GM18499 (cell line): ENCODE results near the gene CNNM1.

Source experiments
- ATAC-seq: cut with Tn5 transposase; IDR thresholded peaks from one replicate; pipeline ENCODE4 v1.9.1; 2021; ENCODE audit warnings: moderate number of reproducible peaks; ENCODE audit not compliant: insufficient read depth, unreplicated experiment

CNNM1 gene

GRCh38 chr10:99410146-99410545 lies 81.0 kb downstream of the CNNM1 start:
- no peak for ATAC-seq

DNA sequence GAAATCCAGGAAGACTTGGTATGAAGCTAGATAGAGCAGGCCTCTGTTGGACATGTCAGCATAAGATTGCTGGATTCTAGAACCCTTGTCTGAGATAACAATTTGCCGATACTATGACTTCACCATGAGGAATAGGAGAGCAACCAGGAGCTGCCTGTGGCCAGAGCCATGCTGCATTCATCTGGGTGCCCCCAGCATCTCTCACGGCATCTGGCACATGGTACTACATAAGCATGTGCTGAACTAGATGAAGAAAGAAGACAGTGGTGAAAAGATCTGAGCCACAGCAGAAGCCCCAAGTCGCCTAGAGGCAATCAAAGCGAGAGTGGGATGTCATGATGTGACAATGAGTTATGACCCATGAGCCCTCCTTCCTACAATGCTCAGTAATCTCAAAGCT lies 81.7 kb downstream of the CNNM1 start:
- no peak for ATAC-seq

DNA sequence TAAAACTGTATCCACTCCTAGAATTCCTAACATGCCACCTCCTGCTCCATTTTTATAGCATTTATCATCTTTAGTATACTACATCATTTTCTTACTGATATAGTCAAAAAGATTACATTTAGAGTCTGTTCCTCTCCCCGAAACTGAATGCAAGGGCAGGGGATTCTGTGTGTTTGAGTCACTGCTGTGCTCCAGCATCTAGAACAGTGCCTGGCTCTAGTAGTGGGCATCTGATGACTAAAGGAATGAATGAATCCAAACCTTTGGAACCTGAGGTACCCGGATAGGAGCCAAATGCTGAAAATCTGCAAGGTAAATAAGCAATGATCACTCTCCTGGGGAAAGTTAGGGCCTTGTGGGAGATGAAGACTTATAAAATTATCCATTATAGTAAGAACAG lies 82.4 kb downstream of the CNNM1 start:
- no peak for ATAC-seq

GRCh38 chr10:99412099-99412498 lies 82.9 kb downstream of the CNNM1 start:
- ATAC-seq = no peak

- no peak for ATAC-seq
Observed at GRCh38 chr10:99418910-99419624, 89.9 kb downstream of the CNNM1 start.

DNA sequence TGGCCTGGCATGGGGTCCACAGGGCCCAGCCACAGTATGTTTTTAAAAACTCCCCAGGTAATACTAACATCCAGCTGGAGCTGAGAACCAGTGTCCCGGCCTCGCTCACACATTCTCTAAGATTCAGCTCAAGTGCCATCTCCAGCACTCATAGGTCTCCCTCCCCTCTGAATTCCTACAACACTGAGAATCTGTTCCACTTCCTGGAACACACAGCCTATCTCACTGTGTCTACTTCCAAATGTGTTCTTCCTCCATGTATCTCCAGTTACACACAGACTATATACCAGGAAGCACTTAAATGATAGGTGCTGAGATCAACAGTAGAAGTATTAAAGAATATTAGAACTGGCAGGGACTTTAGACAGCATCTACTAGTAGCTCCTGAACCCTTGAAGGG lies 90.5 kb downstream of the CNNM1 start:
- no peak for ATAC-seq

DNA sequence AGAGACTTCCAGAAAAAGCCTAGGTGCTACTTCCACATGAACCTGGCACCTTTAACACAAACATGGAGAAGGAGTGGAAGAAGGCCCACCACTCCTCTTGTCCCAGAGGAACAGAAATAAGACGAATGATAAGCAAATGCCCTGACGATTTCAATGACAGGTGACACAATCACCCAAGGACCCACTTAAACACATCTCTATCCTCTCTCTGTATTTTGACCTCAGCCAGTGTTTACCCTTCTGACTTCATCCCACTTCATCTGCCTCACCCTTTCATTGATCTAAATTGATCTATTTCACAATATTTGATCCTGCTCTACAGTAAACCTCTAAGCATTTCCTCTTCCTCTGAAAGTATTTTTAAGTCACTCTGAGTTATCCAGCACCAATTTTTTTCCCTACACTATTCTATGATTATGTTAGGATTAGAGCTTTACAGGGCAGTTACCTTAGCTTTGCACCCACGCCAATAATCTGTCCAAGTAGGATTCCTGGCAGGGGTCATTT lies 92.1 kb downstream of the CNNM1 start:
- no peak for ATAC-seq

- ATAC-seq = no peak
Observed at GRCh38 chr10:99422529-99423096, 93.5 kb downstream of the CNNM1 start.

- ATAC-seq = no peak
Observed at GRCh38 chr10:99424656-99425055, 95.5 kb downstream of the CNNM1 start.

DNA sequence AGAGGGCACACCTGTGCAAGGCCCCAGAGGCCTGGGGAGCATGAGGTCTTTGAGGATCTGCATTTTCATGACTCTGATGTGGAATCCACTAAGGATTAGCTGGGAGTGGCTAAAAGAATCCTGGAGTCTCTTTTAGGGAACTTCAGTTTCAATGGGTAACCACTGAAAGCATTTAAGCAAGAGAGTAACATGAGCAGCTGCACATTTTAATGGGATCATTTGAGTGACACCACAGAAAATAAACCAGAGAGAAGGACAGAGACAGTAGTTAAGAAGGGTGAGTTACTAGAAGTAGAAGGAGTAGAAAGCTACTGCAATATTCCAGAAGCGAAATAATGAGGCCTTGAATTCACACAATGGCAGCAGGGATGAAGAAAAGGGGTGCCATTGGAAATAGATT lies 96.0 kb downstream of the CNNM1 start:
- no peak for ATAC-seq

GRCh38 chr10:99426689-99427088 lies 97.5 kb downstream of the CNNM1 start:
- ATAC-seq = no peak

- ATAC-seq = no peak
Observed at GRCh38 chr10:99427566-99428190, 98.5 kb downstream of the CNNM1 start.

GRCh38 chr10:99429517-99430095 lies 100.5 kb downstream of the CNNM1 start:
- ATAC-seq = no peak

- ATAC-seq = no peak
Observed at GRCh38 chr10:99430116-99430450, 100.9 kb downstream of the CNNM1 start.

DNA sequence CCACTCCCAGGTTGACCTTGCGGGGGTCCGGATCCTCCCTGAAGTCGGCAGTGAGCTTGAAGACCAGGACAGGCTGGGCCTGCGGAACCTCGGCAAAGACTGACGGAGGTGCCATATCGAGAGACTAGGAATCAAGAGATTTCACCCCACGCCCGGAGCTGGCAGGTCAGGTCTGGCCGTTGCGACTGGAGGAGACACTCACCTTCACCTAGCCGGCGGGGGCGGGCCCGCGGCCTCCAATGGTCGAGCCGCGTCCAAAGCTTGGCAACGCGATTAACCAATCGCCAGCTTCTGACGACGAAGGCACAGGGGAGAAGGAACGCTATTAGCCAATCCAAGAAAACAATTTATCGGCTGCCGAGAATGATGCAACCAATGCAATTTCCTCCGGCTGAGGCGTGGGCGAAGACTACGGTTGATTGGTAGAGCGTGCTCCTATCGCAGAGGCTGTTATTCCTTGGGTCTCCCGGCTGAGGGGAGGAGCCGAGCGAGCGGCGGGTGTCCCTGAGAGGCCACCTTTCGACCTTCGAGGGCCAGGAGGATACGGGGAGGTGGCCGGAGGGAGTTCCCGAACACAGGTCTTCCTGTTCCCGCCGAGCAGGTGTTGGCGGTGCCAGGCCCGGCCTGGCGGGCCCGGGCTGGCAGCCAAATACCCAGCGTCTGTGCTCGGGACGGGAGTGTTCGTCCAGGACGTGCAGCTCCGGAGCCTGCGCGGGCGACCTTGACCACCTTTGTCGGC lies 101.5 kb downstream of the CNNM1 start, which contains the start of gene GOT1:
TSS of gene GOT1 (minus strand) at position 174 of the 739 bp plus-strand sequence. CDS start at position 115, 59 bp downstream.
- peak; percentile 94 for ATAC-seq

- no peak for ATAC-seq
Observed at GRCh38 chr10:99431190-99431760, 102.1 kb downstream of the CNNM1 start.

DNA sequence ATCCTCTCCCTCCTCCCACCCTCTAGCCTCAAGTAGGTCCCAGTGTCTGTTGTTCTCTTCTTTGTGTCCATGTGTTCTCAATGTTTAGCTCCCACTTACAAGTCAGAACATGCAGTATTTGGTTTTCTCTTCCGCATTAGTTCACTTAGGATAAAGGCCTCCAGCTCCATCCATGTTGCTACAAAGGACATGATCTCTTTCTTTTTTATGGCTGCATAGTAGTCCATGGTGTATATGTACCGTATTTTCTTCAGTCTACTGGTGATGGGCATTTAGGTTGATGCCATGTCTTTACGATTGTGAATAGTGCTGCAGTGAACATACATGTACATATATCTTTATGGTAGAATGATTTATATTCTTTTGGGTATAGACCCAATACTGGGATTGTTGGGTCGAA lies 102.9 kb downstream of the CNNM1 start:
- no peak for ATAC-seq

- ATAC-seq = no peak
Observed at GRCh38 chr10:99432881-99433280, 103.7 kb downstream of the CNNM1 start.

DNA sequence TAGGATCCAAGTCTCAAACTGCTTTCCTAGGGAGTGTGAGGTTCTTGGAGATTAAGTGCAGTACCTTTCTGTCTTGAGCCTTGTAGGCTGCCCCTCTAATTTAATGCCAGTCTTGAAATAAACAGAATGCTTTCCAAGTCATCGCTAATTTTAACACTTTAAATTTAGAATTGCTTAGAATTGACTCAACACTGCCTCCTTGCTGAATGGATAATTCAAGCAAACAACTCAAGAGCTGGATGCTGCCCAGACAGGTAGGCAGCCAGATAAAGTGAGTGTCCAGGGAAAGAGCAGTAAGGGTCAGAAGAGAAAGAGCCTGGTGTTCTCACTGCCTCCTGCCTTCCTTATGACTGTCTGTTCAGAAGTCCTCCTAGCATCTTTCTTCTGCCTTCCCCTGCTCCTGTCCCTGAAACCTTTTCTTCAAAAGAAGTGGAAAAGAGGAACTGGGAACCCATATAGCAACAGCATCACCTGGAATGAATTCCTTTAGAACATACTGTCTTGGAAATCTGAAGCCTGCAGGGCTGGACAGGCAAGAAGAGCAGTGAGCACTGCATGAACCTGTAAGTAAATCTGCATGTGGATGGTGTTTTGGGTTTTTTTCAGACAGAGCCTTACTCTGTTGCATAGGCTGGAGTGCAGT lies 104.3 kb downstream of the CNNM1 start:
- no peak for ATAC-seq
